Stimulated activated CD4-positive, alpha-beta T cell treated with anti-CD3 and anti-CD28 coated beads, TNF-alpha, amount 100 ng/mL, for 1 hour (primary cell): ENCODE data around the gene RPUSD1.
"Not testable (repeated sequence)": the region's sequence is repeated elsewhere in the genome, so short reads cannot be mapped to it uniquely, and the experiment has no call there.

Experiments used
- DNase-seq, 3 donors: peaks; one replicate each; pipeline ENCODE4 v3.0.0-alpha.2; 2020; ENCODE audit warnings: low read depth in 3 of 3, low spot score in 1 of 3

RPUSD1 gene

DNA sequence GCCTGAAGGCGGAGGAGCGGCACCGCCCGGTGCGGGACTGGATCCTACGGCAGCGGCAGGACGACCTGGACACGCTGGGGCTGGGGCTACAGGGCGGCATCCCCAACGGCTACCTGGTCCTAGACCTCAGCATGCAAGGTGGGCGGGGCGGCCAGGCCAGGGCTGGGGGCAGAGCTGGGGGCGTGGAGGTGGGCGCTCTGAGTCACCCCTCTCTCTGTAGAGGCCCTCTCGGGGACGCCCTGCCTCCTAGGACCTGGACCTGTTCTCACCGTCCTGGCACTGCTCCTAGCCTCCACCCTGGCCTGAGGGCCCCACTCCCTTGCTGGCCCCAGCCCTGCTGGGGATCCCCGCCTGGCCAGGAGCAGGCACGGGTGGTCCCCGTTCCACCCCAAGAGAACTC lies 19.8 kb downstream of the RPUSD1 start:
- DNase-seq = no peak

DNA sequence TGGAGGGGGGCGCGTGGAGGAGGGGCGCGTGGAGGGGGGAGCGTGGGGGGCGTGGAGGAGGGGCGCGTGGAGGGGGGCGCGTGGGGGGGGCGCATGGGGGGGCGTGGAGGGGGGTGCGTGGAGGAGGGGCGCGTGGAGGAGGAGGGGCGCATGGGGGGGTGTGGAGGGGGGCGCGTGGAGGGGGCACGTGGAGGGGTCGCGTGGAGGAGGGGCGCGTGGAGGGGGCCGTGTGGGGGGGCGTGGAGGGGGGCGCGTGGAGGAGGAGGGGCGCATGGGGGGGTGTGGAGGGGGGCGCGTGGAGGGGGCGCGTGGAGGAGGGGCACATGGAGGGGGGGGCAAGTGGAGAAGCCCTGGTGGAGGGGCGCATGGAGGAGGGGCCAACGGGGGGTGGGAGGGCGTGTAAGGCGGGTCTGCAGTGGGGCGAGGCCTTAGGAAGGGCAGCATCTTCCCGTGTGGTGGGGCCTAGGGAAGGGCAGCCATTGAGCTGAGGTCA lies 20.4 kb downstream of the RPUSD1 start:
- DNase-seq = no peak

DNA sequence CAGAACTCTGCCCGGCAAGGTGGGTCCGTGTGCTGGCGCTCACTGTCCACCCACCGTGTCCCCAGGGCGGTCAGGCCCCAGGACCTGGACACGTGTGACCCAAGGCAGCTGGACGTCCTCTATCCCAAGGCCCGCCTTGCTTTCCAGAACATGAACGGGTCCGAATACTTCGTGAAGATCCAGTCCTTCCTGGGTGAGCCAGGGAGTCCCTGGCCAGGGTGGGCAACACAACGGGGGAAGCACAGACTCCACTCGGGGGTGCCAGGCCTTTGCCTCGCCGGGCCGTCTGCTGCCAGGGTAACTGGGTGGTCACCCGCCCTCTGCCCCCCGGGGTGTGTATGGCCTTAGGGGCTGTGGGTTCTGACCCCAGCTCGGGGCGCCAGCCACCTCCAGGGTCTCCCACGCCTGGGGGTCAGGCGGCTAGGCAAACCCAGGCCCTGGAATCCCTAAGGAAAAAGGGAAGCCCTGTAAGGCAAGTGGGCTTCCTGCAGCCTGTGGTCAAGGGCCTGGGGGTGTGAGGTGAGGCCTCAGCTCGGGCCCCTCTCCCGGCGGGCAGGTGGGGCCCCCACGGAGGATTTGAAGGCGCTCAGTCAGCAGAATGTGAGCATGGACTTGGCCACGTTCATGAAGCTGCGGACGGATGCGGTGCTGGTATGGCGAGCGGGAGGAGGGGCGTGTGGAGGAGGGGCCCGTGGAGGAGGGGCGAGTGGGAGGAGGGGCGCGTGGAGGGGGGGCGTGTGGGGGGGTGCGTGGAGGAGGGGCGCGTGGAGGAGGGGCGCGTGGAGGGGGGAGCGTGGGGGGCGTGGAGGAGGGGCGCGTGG lies 21.2 kb downstream of the RPUSD1 start:
- DNase-seq = no peak

DNA sequence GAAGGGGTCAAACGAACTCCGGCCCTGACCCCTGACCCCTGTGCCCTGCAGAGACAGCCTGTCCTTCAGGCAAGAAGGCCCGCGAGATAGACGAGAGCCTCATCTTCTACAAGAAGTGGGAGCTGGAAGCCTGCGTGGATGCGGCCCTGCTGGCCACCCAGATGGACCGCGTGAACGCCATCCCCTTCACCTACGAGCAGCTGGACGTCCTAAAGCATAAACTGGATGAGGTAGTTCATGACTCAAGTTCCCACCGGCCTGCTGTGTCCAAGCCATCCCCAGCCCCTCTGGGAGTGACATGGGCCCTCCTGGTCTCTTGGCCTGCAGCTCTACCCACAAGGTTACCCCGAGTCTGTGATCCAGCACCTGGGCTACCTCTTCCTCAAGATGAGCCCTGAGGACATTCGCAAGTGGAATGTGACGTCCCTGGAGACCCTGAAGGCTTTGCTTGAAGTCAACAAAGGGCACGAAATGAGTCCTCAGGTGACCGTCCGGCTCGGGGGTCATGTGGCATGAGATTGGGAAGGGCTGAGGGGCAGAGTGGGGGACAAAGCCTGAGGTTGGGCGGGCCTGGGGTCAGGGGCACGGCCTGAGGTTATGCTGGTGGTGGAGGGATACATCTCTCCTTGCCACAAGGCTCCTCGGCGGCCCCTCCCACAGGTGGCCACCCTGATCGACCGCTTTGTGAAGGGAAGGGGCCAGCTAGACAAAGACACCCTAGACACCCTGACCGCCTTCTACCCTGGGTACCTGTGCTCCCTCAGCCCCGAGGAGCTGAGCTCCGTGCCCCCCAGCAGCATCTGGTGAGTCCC lies 22.0 kb downstream of the RPUSD1 start:
- no peak for DNase-seq

DNA sequence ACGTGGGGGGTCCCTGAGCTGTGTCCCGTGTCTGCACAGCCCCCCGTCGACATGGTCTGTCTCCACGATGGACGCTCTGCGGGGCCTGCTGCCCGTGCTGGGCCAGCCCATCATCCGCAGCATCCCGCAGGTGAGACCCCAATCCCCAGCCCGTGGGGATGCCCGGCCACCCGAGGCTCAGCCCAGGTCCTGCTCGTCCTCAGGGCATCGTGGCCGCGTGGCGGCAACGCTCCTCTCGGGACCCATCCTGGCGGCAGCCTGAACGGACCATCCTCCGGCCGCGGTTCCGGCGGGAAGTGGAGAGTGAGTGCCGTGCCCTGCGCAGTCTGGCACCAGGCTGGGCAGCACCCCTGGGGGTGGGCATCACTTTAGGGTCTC lies 22.7 kb downstream of the RPUSD1 start:
- DNase-seq = no peak

DNA sequence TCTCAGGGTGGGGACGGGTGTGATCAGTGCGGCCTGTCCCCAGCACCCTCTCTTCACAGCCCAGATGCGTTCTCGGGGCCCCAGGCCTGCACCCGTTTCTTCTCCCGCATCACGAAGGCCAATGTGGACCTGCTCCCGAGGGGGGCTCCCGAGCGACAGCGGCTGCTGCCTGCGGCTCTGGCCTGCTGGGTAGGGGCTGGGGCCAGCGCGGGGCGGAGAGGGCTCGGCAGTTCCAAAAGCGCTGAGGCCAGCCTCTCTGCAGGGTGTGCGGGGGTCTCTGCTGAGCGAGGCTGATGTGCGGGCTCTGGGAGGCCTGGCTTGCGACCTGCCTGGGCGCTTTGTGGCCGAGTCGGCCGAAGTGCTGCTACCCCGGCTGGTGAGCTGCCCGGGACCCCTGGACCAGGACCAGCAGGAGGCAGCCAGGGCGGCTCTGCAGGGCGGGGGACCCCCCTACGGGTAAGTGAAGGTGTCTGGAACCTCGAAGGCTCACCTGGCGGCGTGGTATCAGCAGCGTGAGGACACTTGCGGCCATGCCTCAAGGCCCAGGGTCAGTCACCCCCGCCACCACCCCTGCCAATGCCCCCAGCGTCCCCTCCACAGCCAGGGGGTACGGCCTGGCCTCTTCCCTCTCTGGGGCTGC lies 23.2 kb downstream of the RPUSD1 start:
- no peak for DNase-seq

DNA sequence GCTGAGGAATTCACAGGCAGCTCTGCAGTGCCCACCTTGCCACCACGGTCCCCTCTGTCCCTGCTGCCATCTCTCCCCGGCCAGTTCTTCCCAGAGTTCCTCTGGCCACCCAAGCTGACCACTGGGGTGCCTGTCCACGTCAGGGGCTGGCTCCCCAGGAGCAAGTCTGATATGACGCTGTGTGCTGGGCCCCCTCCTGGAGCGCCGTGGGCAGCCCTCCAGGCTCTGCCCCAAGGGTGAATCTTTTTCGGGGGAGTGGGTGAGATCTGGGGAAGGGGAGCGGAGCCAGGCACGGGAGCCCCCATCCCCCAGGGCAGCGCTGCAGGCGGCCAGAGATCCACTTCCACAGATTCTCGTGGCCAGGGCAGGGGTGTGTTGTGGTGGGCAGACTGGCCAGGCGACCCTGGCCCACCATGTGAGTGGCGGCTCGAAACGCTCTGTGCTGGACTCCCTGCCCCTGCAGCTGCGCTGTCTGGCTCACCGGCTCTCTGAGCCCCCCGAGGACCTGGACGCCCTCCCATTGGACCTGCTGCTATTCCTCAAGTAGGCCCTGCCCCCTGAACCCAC lies 23.9 kb downstream of the RPUSD1 start:
- no peak for DNase-seq

DNA sequence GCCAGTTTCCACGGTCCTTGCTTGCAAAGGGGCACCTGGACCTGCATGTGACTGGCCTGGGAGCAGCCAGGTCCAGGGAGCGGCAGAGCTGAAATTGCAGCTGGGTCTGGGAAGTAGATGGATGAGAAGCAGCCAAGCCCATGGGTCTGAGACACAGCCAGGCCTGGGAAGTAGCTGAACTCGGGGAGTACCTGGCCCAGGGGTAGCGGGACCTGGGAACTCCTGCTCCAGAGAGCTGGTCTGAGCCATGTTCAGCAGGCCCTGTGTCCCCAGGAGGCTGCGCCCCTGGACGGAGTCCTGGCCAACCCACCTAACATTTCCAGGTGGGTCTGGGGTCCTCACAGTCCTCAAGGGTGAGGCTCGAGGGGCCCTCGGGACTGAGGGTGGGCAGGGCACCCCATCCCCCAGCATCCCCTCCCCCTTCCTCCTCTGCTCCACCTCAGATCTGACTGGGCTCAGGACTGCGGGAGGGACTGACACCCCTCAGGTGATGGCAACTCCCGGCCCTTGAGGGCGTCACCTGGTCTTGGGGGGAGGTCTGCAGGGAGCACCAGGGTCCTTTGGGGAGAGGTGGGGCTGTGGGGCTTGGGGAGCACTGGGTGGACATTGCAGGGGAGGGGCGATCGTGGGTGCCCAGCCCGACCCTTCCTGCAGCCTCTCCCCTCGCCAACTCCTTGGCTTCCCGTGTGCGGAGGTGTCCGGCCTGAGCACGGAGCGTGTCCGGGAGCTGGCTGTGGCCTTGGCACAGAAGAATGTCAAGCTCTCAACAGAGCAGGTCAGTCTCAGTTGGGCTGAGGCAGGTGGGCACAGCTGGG lies 24.6 kb downstream of the RPUSD1 start:
- no peak for DNase-seq

DNA sequence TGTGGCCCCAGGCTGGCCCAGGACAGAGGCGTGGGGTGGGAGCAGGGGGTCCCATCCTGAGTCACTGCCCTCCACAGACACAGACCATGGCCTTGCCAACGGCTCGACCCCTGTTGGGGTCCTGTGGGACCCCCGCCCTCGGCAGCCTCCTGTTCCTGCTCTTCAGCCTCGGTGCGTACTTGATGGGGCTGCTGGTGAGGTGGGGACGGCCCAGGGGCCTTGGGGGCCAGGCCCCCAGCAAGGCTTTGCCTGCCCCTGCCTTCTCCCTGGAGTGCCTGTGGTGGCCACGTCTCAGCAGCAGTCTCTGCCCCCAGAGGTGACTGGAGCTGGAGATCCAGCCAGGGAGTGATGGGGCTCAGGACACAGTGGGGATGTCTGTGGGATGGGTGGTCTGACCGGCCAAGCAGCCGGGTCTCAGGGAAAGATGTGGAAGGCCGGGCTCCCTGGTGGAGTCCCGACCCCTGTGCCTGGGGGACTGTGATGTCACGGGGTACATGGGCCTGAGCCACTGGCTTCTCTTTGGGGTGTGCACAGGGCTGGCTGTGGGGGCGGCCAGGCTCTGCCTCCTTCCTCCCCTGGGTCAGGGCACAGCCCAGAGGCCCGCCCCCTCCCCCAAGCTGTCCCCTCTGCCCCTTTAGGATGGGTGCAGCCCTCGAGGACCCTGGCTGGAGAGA lies 25.4 kb downstream of the RPUSD1 start:
- DNase-seq = no peak

DNA sequence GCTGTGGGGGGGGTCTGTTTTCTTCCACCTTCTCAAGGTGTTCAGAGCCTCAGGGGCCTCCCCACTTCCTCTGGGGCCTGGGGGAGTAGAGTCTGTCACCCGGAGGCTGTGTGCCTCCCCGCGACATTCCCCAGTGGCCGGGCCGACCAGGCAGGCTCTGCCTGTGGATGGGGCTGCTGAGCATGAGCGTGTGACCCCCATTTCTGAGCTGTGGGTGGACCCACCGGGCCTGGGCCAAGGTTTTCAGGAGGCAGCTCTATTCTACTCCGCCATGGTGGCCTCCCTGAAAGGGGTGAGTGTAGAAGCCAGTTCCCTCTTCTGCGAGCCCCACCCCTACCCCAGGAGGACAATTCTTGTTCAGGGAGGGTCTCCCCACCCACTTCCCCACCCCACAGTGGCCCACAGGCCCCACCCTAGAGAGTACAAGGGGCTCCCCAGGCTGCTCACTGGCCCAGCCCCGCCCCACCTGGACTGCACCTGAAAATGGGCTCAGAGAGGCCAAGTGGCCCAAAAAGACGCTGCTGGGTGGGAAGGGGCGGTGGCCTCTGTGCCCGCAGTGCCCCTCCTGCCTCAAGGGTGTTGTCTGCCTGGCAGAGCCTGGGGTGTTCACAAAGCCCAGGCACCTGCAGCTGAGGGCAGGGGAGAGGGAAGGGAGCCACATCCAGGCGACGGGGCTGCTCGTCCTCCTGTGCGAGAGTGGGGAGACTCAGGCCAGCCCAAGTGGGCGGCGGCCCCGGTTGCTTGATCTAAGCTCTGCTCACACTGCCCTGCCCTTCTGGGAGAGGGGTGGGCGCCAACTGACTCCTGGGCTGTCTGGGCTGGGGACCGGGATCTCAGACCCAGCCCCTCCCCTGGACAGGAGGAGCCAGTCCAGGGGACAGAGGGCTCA lies 26.3 kb downstream of the RPUSD1 start:
- no peak for DNase-seq

DNA sequence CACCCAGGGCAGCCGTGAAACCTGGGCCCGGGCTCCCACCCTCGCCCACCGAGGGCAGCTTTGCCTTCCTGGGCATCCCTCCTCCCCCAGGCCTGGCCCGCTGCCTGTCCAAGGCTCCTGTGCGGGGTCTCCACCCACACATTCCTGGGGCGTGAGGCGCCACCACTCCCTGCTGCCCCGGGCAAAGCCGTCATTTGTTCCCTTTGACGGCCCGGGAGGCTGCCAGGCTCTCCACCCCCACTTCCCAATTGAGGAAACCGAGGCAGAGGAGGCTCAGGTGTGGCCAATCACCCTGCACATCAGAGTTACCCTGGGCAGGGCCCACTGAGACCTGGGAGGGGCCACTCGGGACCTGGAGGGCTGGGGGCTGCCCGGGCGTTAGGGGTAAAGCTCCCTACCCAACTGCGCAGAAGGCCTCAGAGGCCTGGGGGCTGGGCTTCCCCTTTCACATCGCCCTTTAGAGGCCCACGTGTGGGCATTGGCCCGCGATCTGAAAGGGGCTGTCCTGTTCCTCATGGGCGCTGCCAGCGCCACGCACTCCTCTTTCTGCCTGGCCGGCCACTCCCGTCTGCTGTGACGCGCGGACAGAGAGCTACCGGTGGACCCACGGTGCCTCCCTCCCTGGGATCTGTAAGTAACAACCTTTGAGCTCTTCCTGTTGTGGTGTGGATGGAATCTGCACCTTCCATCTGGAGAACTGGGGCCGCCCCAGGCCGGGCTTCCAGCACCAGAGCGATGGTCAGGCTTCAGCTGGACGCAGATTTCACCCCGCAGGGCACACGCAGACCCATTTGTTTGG lies 27.4 kb downstream of the RPUSD1 start, which contains the start of gene MSLN:
Gene MSLN, plus strand, starts transcription at position 190 of the 799 bp plus-strand sequence. CDS start 1,947 bp downstream, outside the sequence.
- no peak for DNase-seq

DNA sequence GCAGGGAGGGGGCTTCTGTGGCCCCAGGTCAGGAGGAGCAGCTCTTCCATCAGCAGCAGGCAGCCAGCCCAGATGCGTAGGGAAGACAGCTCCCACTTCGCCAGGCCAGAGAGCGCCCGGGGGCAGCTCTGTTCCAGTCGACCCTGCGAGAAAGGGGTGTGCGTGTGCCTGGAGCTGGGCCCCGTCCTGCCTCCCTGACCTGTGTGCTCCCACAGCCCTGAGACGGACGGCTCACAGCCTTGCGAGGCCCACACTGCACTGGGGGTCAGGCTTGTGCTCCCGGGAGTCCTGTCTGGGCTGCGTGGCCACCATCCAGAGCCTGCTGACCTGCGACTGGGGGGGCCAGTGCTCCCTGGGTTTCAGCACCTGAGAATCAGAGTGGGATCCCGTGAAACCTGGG lies 28.1 kb downstream of the RPUSD1 start:
- no peak for DNase-seq

DNA sequence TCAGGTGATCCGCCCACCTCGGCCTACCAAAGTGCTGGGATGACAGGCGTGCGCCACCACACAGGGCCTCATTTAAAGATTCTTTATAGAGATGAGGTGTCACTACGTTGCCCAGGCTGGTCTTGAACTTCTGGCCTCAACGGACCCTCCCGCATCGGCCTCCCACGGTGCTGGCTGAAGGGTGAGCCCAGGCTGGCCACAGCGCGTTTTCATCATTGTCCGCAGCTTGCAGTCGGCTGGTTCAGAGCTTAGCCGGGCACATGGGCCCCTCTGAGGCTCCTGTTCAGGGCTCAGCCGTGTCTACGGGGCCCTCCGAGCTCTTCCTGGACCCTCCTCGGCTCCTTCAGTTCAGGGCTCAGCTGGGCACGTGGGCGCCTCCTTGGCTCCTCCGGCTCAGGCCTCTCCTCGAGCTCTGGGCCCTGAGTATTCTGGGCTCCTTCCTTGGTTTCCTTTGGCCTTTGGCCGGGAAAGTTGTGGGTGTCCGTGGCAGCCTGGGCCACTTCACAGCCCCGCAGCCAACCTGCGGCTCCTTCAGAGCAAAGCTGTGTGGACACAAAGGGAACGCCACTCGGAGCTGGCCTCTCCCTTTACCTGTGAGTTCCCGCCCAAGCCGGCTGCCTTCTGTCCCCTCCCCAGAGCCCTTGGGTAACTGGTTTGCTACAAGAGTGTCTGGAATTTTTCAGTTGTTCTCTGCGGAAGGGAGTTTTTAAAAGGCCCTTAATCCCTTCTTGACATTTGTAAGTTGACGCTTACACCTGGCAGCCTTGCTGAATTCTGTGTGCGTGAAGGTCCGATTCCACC lies 28.9 kb downstream of the RPUSD1 start:
- no peak for DNase-seq

DNA sequence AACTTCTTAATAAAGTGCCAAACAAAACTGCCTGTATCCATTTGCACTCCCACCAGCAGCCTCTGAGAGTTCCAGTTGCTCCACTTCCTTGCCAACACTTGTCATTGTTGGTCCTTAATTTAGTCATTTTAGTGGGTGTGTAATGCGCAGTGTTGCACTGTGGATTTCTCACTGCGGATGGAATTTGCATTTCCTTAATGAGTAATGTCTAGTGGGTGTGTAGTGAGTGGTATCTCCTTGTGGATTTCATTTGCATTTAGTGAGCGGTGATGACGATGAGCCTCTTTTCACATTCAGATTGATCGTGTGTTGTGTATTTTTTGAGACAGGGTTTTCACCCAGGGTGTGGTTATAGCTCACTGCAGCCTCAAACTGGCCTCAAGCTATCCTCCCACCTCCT lies 31.8 kb downstream of the RPUSD1 start:
- no peak for DNase-seq

DNA sequence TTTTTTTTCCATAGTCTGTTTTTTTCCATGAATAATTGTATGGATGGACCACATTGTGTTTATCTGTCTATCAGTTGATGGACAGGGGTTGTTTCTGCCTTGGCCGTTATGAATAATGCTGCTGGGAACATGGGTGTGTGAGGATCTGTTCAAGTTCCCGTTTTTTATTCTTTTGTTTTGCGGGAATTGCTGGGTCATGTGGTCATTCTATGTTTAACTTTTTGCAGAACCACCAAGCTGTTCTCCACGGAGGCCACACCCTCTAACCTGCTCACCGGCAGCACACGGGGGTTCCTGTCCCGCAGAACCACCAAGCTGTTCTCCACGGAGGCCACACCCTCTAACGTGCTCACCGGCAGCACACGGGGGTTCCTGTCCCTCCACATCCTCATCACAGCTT lies 33.5 kb downstream of the RPUSD1 start:
- DNase-seq = no peak

DNA sequence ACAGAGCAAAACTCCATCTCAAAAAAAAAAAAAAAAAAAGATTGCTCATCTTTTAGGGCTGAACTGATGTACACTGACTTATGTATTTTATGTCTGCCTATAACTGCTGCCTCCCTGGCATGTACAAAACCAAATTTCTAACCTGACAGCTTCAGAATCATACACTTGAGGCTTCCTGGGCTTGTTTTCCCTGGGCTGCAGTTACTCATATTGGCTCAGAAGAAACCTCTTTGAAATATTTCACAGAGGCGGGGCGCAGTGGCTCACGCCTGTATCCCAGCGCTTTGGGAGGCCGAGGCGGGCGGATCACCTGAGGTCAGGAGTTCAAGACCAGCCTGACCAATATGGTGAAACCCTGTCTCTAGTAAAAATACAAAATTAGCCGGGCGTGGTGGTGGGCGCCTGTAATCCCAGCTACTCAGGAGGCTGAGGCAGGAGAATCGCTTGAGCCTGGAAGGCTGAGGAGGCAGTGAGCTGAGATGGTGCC lies 34.0 kb downstream of the RPUSD1 start:
- DNase-seq = not testable (repeated sequence)

DNA sequence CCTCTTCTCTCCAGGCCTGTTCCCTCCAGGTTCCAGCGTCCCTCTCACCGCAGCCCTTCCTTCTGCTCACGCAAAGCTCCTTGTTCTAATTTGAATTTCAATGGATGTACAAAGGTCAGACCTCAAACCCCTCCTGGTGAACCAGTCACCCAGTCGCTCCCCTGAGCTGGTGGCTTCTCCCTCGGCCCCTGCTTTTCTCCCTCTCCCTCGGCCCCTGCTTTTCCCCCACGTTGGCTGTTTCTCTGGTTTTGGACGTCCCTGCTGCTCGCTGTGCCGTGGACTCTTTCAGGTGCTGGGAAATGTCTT lies 36.2 kb downstream of the RPUSD1 start:
- DNase-seq = no peak
